ENCODE results near the gene FAM241A. TPM values are rescaled to one million over a fixed set of nuclear protein-coding genes. Genes with fewer than 3 reads are reported as not detected.
"Not testable (repeated sequence)": the region's sequence is repeated elsewhere in the genome, so short reads cannot be mapped to it uniquely, and the experiment has no call there.

Gene FAM241A
- total and polyA plus RNA-seq, 9 donors: 1.0 to 4.9 (median 2.2) TPM

- TF ChIP-seq EP300 (IDR thresholded peaks at IDR 0.05) (no peak), CTCF (IDR thresholded peaks at IDR 0.05) (no peak), POLR2A (IDR thresholded peaks at IDR 0.05) (no peak)
- peaks cover 2% of the 10 kb centered on the region for H3K4me1 ChIP-seq (ENCODE audit: insufficient read depth)
- no peaks in the 10 kb centered on the region for H3K9me3 ChIP-seq
- H3K27ac ChIP-seq: no peak overlapping the region
- H3K27me3 ChIP-seq: no peaks in the 10 kb centered on the region
- intact Hi-C loops (cut with DNase I): no loop called here
- WGBS, 3 donors: 89 to 92% (median 90%) methylated on average over 8 of the region's 8 CpGs
- no peak overlapping the region for H3K4me3 ChIP-seq
- no peak for DNase-seq
- no peaks in the 10 kb centered on the region for H3K36me3 ChIP-seq
These were observed 28.6 kb downstream of the FAM241A start for GRCh38 chr4:112173593-112174558.

GRCh38 chr4:112175840-112176239, 30.6 kb downstream of the FAM241A start:
- WGBS, 3 donors: 83 to 85% (median 83%) methylated on average over 4 of the region's 4 CpGs
- H3K4me3 ChIP-seq: no peak overlapping the region
- H3K9me3 ChIP-seq: no peaks in the 10 kb centered on the region
- no peaks in the 10 kb centered on the region for H3K27me3 ChIP-seq
- DNase-seq: no peak
- intact Hi-C loops (cut with DNase I): no loop called here
- peaks cover 2% of the 10 kb centered on the region for H3K4me1 ChIP-seq (ENCODE audit: insufficient read depth)
- no peak for TF ChIP-seq POLR2A (IDR thresholded peaks at IDR 0.05)
- no peak for TF ChIP-seq CTCF (IDR thresholded peaks at IDR 0.05)
- TF ChIP-seq EP300 (IDR thresholded peaks at IDR 0.05): no peak
- H3K27ac ChIP-seq: no peak overlapping the region
- no peaks in the 10 kb centered on the region for H3K36me3 ChIP-seq

- TF ChIP-seq POLR2A (IDR thresholded peaks at IDR 0.05): no peak
- TF ChIP-seq EP300 (IDR thresholded peaks at IDR 0.05): no peak
- no peak for TF ChIP-seq CTCF (IDR thresholded peaks at IDR 0.05)
- Histone ChIP-seq H3K36me3 (no peaks in the 10 kb centered on the region), H3K4me1 (ENCODE audit: insufficient read depth) (peaks cover 2% of the 10 kb centered on the region), H3K9me3 (no peaks in the 10 kb centered on the region), H3K4me3 (no peak overlapping the region), H3K27me3 (no peaks in the 10 kb centered on the region), H3K27ac (no peak overlapping the region)
- WGBS, 3 donors: 72 to 85% (median 79%) methylated on average over 2 of the region's 2 CpGs
- intact Hi-C loops (cut with DNase I): no loop called here
- no peak for DNase-seq
These were observed 31.3 kb downstream of the FAM241A start for GRCh38 chr4:112176596-112176995.

- WGBS, 3 donors: 89 to 93% (median 92%) methylated on average over 3 of the region's 3 CpGs
- H3K27me3 ChIP-seq; H3K9me3 ChIP-seq; H3K4me1 ChIP-seq (ENCODE audit: insufficient read depth); DNase-seq; H3K36me3 ChIP-seq; intact Hi-C loops (cut with DNase I); H3K4me3 ChIP-seq; H3K27ac ChIP-seq: not testable (repeated sequence)
These were observed 33.5 kb downstream of the FAM241A start for GRCh38 chr4:112178741-112179140.

GRCh38 chr4:112181358-112182000, 36.2 kb downstream of the FAM241A start:
- no peak for TF ChIP-seq CTCF (IDR thresholded peaks at IDR 0.05)
- no peak for TF ChIP-seq EP300 (IDR thresholded peaks at IDR 0.05)
- TF ChIP-seq POLR2A (IDR thresholded peaks at IDR 0.05): no peak
- no peak for DNase-seq
- intact Hi-C loops (cut with DNase I): no loop called here
- WGBS, 3 donors: 83 to 87% (median 87%) methylated on average over 3 of the region's 3 CpGs
- no peaks in the 10 kb centered on the region for H3K36me3 ChIP-seq
- no peaks in the 10 kb centered on the region for H3K4me1 ChIP-seq (ENCODE audit: insufficient read depth)
- no peaks in the 10 kb centered on the region for H3K27me3 ChIP-seq
- no peaks in the 10 kb centered on the region for H3K9me3 ChIP-seq
- H3K4me3 ChIP-seq: no peak overlapping the region
- no peak overlapping the region for H3K27ac ChIP-seq

All from ovary (tissue), 9 donors.